SK-N-SH (cell line): ENCODE measurements around the gene SRR. TPM values are rescaled to one million over a fixed set of nuclear protein-coding genes. Genes with fewer than 3 reads are reported as not detected.

ENCODE experiments used
- CTCF ChIA-PET: fragments of 300-600, 350-600 bp; formaldehyde crosslinking; extraction: SDS; loops from one replicate; lab custom pipeline; 2021; lab: Yijun Ruan, JAX
- POLR2A ChIA-PET: fragments of 350-600 bp; sonication (Branson Sonifier 250); formaldehyde crosslinking; extraction: SDS; loops from one replicate; lab custom pipeline; 2020; ENCODE audit warnings: antibody characterized with exemption, inconsistent platforms; lab: Yijun Ruan, JAX
- DNase-seq: peaks from one replicate; pipeline ENCODE4 v3.0.0; 2012
- H2AFZ ChIP-seq: fragments of 200-600 bp; sonication (generic); 2 replicates; pipeline ENCODE4 v1.8.1; 2016; ENCODE audit warnings: antibody characterized with exemption, mild to moderate bottlenecking, low read depth
- H3F3A ChIP-seq: fragments of 200-600 bp; sonication (generic); replicated peaks from 2 replicates; pipeline ENCODE3; 2016; ENCODE audit warnings: antibody characterized with exemption, mild to moderate bottlenecking; ENCODE audit not compliant: insufficient read depth
- H3K27ac ChIP-seq, 2 experiments: fragments of 200-500 bp in 1 of 2; fragments of 200-600 bp in 1 of 2; sonication (Bioruptor generic) in 1 of 2; sonication (generic), shearing (Covaris generic) in 1 of 2; 2 replicates each; pipeline versions ENCODE4 v1.5.1 to v1.6.1; 2014 to 2016; ENCODE audit warnings: low read depth in 2 of 2, inconsistent platforms in 1 of 2, low read length in 1 of 2, mild to moderate bottlenecking in 1 of 2, mixed read lengths in 1 of 2
- H3K27me3 ChIP-seq: fragments of 200-600 bp; sonication (generic), shearing (Covaris generic); 2 replicates; pipeline ENCODE4 v1.6.1; 2016; ENCODE audit warnings: mixed run types; ENCODE audit not compliant: insufficient read depth
- H3K36me3 ChIP-seq, 2 experiments: fragments of 200-500 bp in 1 of 2; fragments of 200-600 bp in 1 of 2; sonication (Bioruptor generic) in 1 of 2; sonication (generic) in 1 of 2; replicated peaks in 1 of 2; 2 replicates each; pipeline versions ENCODE3 to v1.5.1; 2014 to 2016; ENCODE audit warnings: low read length in 1 of 2, mild to moderate bottlenecking in 1 of 2; ENCODE audit not compliant: insufficient read depth in 2 of 2, control insufficient read depth in 1 of 2
- H3K4me1 ChIP-seq, 2 experiments: fragments of 200-500 bp in 1 of 2; fragments of 200-600 bp in 1 of 2; sonication (Bioruptor generic) in 1 of 2; sonication (generic), shearing (Covaris generic) in 1 of 2; 2 replicates each; pipeline versions ENCODE4 v1.5.1 to v1.6.1; 2014 to 2016; ENCODE audit warnings: low read depth in 1 of 2, low read length in 1 of 2, mixed run types in 1 of 2; ENCODE audit not compliant: insufficient read depth in 2 of 2, control insufficient read depth in 1 of 2
- H3K4me2 ChIP-seq: fragments of 200-600 bp; sonication (generic), shearing (Covaris generic); 2 replicates; pipeline ENCODE4 v1.6.1; 2017; ENCODE audit warnings: mixed run types
- H3K4me3 ChIP-seq, 2 experiments: fragments of 200-500 bp in 1 of 2; fragments of 200-600 bp in 1 of 2; sonication (Bioruptor generic) in 1 of 2; sonication (generic), shearing (Covaris generic) in 1 of 2; 2 replicates each; pipeline versions ENCODE4 v1.5.1 to v1.8.1; 2014 to 2016; ENCODE audit warnings: low read depth in 2 of 2, inconsistent platforms in 1 of 2, low read length in 1 of 2, mild to moderate bottlenecking in 1 of 2, mixed read lengths in 1 of 2, moderate library complexity in 1 of 2
- H3K79me2 ChIP-seq: fragments of 200-600 bp; sonication (generic); 2 replicates; pipeline ENCODE4 v1.8.1; 2017; ENCODE audit warnings: mild to moderate bottlenecking; ENCODE audit not compliant: insufficient read depth
- H3K9ac ChIP-seq: fragments of 200-600 bp; sonication (generic); 2 replicates; pipeline ENCODE4 v1.6.1; 2017; ENCODE audit warnings: mixed run types
- H3K9me2 ChIP-seq: fragments of 200-600 bp; sonication (generic); 2 replicates; pipeline ENCODE4 v1.6.1; 2017; ENCODE audit warnings: mixed run types
- H3K9me3 ChIP-seq: fragments of 200-600 bp; sonication (generic); 2 replicates; pipeline ENCODE4 v1.6.1; 2017; ENCODE audit warnings: mixed run types, mild to moderate bottlenecking, moderate library complexity
- H4K20me1 ChIP-seq: fragments of 200-600 bp; sonication (generic); 2 replicates; pipeline ENCODE4 v1.6.1; 2017; ENCODE audit warnings: mild to moderate bottlenecking, mixed run types; ENCODE audit not compliant: insufficient read depth
- CHD2 ChIP-seq: fragments of 150-350 bp; IDR thresholded peaks from 2 replicates; pipeline ENCODE4 v1.6.1; 2018; ENCODE audit warnings: low read length; ENCODE audit not compliant: partially characterized antibody
- EZH2phosphoT487 ChIP-seq: fragments of 200-600 bp; sonication (generic); IDR thresholded peaks from 2 replicates; pipeline ENCODE4 v1.6.1; 2017; ENCODE audit warnings: low read depth, mixed run types, mild to moderate bottlenecking, antibody characterized with exemption, moderate library complexity, borderline replicate concordance
- FOSL2 ChIP-seq: IDR thresholded peaks from 2 replicates; pipeline ENCODE4 v1.4.0; 2012; ENCODE audit warnings: low read depth, mild to moderate bottlenecking, moderate library complexity, borderline replicate concordance
- GATA2 ChIP-seq: sonication (generic); formaldehyde crosslinking; IDR thresholded peaks from 2 replicates; pipeline ENCODE4 v1.5.0; 2020; ENCODE audit warnings: mild to moderate bottlenecking, missing genetic modification reagents
- RXRA ChIP-seq: IDR thresholded peaks from 2 replicates; pipeline ENCODE4 v1.4.0; 2012; ENCODE audit warnings: low read depth, mild to moderate bottlenecking, borderline replicate concordance
- TEAD4 ChIP-seq: IDR thresholded peaks from 2 replicates; pipeline ENCODE4 v1.4.0; 2012; ENCODE audit warnings: mild to moderate bottlenecking, borderline replicate concordance; ENCODE audit not compliant: insufficient read depth
- WGBS: methylation state at CpG from one replicate; pipeline ENCODE4 v1.1.6; 2017; ENCODE audit warnings: low lambda C conversion rate; 5-methylcytosine and 5-hydroxymethylcytosine counted together
- polyA plus RNA-seq, 3 experiments: library from polyadenylated mRNA; depleted of rRNA; stranded (reverse); fragments of >200 nt; gene quantifications; 2 replicates each; pipeline ENCODE4 v1.2.3, GENCODE V29; 2012
- TF ChIP-seq, protein P1 (sequence below): IDR thresholded peaks from 2 replicates; pipeline ENCODE4 v1.4.0; 2012; ENCODE audit warnings: low read depth, borderline replicate concordance
- TF ChIP-seq, protein P2 (sequence below): IDR thresholded peaks from 2 replicates; pipeline ENCODE4 v1.6.1; 2012; ENCODE audit warnings: mild to moderate bottlenecking, low read depth, low read length, moderate library complexity
- TF ChIP-seq, protein P3 (sequence below): IDR thresholded peaks from 2 replicates; pipeline ENCODE4; 2012

SRR gene
- polyA plus RNA-seq, 1 of the 3 experiments (the other 2 are of a cell fraction), result 18.5 TPM

DNA sequence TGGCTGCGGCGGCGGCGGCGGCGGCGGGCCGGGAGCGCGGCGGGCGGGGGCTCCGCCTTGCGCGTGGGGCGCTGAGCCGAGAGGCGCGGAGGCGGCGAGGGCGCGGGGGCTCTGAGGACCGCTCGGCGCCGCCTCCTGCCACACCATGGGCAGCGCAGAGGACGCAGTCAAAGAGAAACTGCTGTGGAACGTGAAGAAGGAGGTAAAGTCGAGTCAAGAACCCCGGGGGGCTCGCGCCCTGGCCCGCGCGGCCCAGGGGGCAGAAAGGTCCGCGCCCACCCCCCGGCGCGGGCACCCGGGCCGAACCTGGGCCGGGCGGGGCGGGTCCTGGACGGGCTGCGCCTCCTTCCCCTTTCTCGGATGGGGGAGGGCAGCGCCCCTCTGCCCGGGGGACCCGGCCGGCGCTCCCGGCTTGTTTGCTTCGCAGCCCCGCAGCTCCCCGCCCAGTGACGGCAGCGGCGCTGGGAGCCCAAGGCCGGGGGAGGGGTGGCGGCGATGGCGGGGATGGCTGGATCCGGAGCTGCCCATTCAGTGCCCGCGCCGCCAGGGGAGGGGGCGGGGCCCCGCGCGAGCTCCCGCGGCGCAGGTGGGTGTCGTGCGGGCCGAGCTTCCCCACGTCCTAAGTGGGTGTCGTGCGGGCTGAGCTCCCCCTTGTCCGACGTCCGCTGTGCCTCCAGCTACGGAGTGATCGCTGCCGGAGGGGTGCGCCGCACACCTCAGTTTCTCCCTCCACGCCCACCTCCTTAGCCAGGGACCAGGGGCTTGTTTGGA is 34.0 kb downstream of the SRR start (continued):
- TF ChIP-seq, protein P1, sequence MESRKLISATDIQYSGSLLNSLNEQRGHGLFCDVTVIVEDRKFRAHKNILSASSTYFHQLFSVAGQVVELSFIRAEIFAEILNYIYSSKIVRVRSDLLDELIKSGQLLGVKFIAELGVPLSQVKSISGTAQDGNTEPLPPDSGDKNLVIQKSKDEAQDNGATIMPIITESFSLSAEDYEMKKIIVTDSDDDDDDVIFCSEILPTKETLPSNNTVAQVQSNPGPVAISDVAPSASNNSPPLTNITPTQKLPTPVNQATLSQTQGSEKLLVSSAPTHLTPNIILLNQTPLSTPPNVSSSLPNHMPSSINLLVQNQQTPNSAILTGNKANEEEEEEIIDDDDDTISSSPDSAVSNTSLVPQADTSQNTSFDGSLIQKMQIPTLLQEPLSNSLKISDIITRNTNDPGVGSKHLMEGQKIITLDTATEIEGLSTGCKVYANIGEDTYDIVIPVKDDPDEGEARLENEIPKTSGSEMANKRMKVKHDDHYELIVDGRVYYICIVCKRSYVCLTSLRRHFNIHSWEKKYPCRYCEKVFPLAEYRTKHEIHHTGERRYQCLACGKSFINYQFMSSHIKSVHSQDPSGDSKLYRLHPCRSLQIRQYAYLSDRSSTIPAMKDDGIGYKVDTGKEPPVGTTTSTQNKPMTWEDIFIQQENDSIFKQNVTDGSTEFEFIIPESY, result no peak
- TF ChIP-seq RXRA (no peak), CHD2 (peak; percentile 44), GATA2 (CRISPR knock-in tag) (no peak), TEAD4 (no peak)
- TF ChIP-seq, protein P2, sequence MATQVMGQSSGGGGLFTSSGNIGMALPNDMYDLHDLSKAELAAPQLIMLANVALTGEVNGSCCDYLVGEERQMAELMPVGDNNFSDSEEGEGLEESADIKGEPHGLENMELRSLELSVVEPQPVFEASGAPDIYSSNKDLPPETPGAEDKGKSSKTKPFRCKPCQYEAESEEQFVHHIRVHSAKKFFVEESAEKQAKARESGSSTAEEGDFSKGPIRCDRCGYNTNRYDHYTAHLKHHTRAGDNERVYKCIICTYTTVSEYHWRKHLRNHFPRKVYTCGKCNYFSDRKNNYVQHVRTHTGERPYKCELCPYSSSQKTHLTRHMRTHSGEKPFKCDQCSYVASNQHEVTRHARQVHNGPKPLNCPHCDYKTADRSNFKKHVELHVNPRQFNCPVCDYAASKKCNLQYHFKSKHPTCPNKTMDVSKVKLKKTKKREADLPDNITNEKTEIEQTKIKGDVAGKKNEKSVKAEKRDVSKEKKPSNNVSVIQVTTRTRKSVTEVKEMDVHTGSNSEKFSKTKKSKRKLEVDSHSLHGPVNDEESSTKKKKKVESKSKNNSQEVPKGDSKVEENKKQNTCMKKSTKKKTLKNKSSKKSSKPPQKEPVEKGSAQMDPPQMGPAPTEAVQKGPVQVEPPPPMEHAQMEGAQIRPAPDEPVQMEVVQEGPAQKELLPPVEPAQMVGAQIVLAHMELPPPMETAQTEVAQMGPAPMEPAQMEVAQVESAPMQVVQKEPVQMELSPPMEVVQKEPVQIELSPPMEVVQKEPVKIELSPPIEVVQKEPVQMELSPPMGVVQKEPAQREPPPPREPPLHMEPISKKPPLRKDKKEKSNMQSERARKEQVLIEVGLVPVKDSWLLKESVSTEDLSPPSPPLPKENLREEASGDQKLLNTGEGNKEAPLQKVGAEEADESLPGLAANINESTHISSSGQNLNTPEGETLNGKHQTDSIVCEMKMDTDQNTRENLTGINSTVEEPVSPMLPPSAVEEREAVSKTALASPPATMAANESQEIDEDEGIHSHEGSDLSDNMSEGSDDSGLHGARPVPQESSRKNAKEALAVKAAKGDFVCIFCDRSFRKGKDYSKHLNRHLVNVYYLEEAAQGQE, result no peak
- TF ChIP-seq, protein P3, sequence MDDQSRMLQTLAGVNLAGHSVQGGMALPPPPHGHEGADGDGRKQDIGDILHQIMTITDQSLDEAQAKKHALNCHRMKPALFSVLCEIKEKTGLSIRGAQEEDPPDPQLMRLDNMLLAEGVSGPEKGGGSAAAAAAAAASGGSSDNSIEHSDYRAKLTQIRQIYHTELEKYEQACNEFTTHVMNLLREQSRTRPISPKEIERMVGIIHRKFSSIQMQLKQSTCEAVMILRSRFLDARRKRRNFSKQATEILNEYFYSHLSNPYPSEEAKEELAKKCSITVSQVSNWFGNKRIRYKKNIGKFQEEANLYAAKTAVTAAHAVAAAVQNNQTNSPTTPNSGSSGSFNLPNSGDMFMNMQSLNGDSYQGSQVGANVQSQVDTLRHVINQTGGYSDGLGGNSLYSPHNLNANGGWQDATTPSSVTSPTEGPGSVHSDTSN, result no peak

DNA sequence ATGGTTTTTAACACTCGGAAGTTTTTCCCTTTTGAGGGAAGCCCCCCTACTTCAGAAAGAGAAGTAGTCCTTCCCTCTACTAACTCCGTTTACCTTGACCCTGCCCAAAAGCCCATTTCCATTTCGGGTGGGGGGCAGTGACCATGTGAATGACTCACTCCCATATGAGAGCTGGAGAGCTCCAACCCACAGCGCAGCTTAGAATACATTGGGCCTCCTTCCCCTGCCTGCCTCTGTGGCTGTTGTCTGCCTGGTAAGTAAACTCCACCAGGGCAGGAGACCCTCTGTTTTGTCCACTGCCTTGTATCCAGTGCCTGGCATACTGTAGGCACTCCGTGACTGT is 34.5 kb downstream of the SRR start:
- Histone ChIP-seq H3F3A (peaks cover 4% of the 10 kb centered on the region), H2AFZ (peak overlapping the region; percentile 75; the same call in 1 of the 2 replicates), H3K36me3 (peaks cover 24 to 29% of the 10 kb centered on the region in 2 experiments), H3K4me2 (peak overlapping the region; percentile 93), H3K4me1 (peaks cover 6 to 17% of the 10 kb centered on the region in 2 experiments; a peak in 3 of 4 replicates), H3K79me2 (peaks cover 83% of the 10 kb centered on the region), H3K27me3 (no peaks in the 10 kb centered on the region), H3K4me3 (peak overlapping the region; percentile 98 to 99), H3K27ac (peak overlapping the region in 1 of 2 experiments; percentile 75; a peak in 2 of 4 replicates), H3K9me3 (no peaks in the 10 kb centered on the region), H3K9ac (peak overlapping the region; percentile 97; the same call in 1 of the 2 replicates), H4K20me1 (peaks cover 20% of the 10 kb centered on the region), H3K9me2 (no peaks in the 10 kb centered on the region)
- WGBS, result 20% methylated on average over 4 of the region's 5 CpGs
- no peak for DNase-seq
- TF ChIP-seq EZH2phosphoT487 (no peak), FOSL2 (peak; percentile 28; the same call in 1 of the 2 replicates)
- TF ChIP-seq, protein P2, result no peak
- POLR2A ChIA-PET, result interaction anchor here (0.7 to 2.6 kb wide), 4 partner anchors 17 to 75 kb away, joined by 3 to 16 read pairs (median 3); partner anchors contain the start of genes SMG6 and SRR
- CTCF ChIA-PET, result interaction anchor here (0.8 to 3.2 kb wide), 4 partner anchors 13 to 78 kb away, joined by 3 to 29 read pairs (median 8); partner anchors contain the start of genes SMG6 and SRR
